Keratinocyte (primary cell): Measurements from ENCODE around the gene AP5Z1. TPM values are rescaled to one million over a fixed set of nuclear protein-coding genes. Genes with fewer than 3 reads are reported as not detected.

Experiments used
- DNase-seq: peaks from one replicate; pipeline ENCODE4 v3.0.0-alpha.2; 2011; ENCODE audit warnings: low read depth, missing footprints, low spot score
- FAIRE-seq: peaks from 2 replicates; lab custom pipeline; 2011; peaks lifted over from hg19 to GRCh38; lab: Jason Lieb, UNC
- H2AFZ ChIP-seq: 2 replicates; pipeline ENCODE4 v1.6.0; 2012; ENCODE audit warnings: low read length, control low read depth, inconsistent platforms; ENCODE audit not compliant: control insufficient read depth
- H3K27ac ChIP-seq: 2 replicates; pipeline ENCODE4 v1.5.1; 2011; ENCODE audit warnings: low read length; ENCODE audit not compliant: control insufficient read depth, insufficient read depth
- H3K27me3 ChIP-seq: 3 replicates; pipeline ENCODE4 v1.6.0; 2011; ENCODE audit warnings: low read length; ENCODE audit not compliant: control insufficient read depth, insufficient read depth; ENCODE audit errors: extremely low read depth
- H3K36me3 ChIP-seq, 2 experiments: 2 replicates in 1 of 2; 3 replicates in 1 of 2; pipeline ENCODE4 v1.5.1; 2011; ENCODE audit warnings: low read length in 2 of 2, mild to moderate bottlenecking in 1 of 2; ENCODE audit not compliant: control insufficient read depth in 2 of 2, insufficient read depth in 2 of 2; ENCODE audit errors: extremely low read depth in 1 of 2
- H3K4me1 ChIP-seq: 3 replicates; pipeline ENCODE4 v1.5.1; 2011; ENCODE audit warnings: low read length; ENCODE audit not compliant: control insufficient read depth, insufficient read depth; ENCODE audit errors: extremely low read depth
- H3K4me2 ChIP-seq: 3 replicates; pipeline ENCODE4 v1.6.0; 2011; ENCODE audit warnings: low read depth, low read length; ENCODE audit not compliant: control insufficient read depth, insufficient read depth; ENCODE audit errors: extremely low read depth
- H3K4me3 ChIP-seq, 3 experiments: fragments of 200-600 bp in 1 of 3; sonication (generic) in 1 of 3; 2 replicates in 2 of 3; 3 replicates in 1 of 3; pipeline ENCODE4 v1.5.1; 2011 to 2016; ENCODE audit warnings: low read length in 3 of 3, mild to moderate bottlenecking in 3 of 3, control low read depth in 2 of 3, inconsistent platforms in 1 of 3, low read depth in 1 of 3, mixed read lengths in 1 of 3, mixed run types in 1 of 3, moderate library complexity in 1 of 3; ENCODE audit not compliant: control insufficient read depth in 2 of 3, insufficient read depth in 2 of 3; ENCODE audit errors: extremely low read depth in 1 of 3
- H3K79me2 ChIP-seq: 2 replicates; pipeline ENCODE4 v1.6.0; 2012; ENCODE audit warnings: low read length; ENCODE audit not compliant: control insufficient read depth, insufficient read depth
- H3K9ac ChIP-seq: 3 replicates; pipeline ENCODE4 v1.6.0; 2011; ENCODE audit warnings: low read length; ENCODE audit not compliant: control insufficient read depth, insufficient read depth; ENCODE audit errors: extremely low read depth
- H3K9me1 ChIP-seq: 3 replicates; pipeline ENCODE4 v1.6.0; 2011; ENCODE audit warnings: low read length; ENCODE audit not compliant: control insufficient read depth, insufficient read depth; ENCODE audit errors: extremely low read depth
- H3K9me3 ChIP-seq: 2 replicates; pipeline ENCODE4 v1.5.1; 2012; ENCODE audit warnings: low read depth, low read length; ENCODE audit not compliant: control insufficient read depth
- H4K20me1 ChIP-seq: 3 replicates; pipeline ENCODE4 v1.6.0; 2011; ENCODE audit warnings: low read length; ENCODE audit not compliant: control insufficient read depth, insufficient read depth; ENCODE audit errors: extremely low read depth
- EZH2 ChIP-seq: IDR thresholded peaks from one replicate; pipeline ENCODE4 v1.6.1; 2012; ENCODE audit warnings: inconsistent platforms, mild to moderate bottlenecking, low read length, moderate library complexity
- dilution Hi-C: fragments of 300-500 bp; cut with MboI; formaldehyde crosslinking; loops from one replicate; pipeline ENCODE4 v1.7.0; 2020; ENCODE audit warnings: low sequenced_read_pairs; ENCODE audit not compliant: extremely low pct_ligation_motif_present
- polyA plus RNA-seq, 5 experiments: library from polyadenylated mRNA; depleted of rRNA in 3 of 5; stranded (reverse) in 3 of 5; stranded (forward) in 1 of 5; unstranded in 1 of 5; fragments of >200 nt; gene quantifications; 1 replicate in 1 of 5; 2 replicates in 3 of 5; 3 replicates in 1 of 5; pipeline versions ENCODE4 v1.2.1 to v1.2.3, GENCODE V29; 2011 to 2012; ENCODE audit warnings: missing spikeins in 2 of 5, low read depth in 1 of 5, low replicate concordance in 1 of 5
- TF ChIP-seq, protein P1 (sequence below), 3 experiments: IDR thresholded peaks in 1 of 3; conservative IDR thresholded peaks in 1 of 3; optimal IDR thresholded peaks in 1 of 3; 2 replicates in 2 of 3; 3 replicates in 1 of 3; pipeline versions ENCODE3 to v1.5.1; 2011; ENCODE audit warnings: low read length in 3 of 3, mild to moderate bottlenecking in 3 of 3, moderate library complexity in 2 of 3, control low read depth in 1 of 3, inconsistent platforms in 1 of 3; ENCODE audit not compliant: insufficient read depth in 2 of 3; ENCODE audit errors: extremely low read depth in 1 of 3

The AP5Z1 gene
- polyA plus RNA-seq, 1 donor (not counting 4 experiments of a cell fraction or from before 2014, with no cell fraction given) = 12.6 TPM

DNA sequence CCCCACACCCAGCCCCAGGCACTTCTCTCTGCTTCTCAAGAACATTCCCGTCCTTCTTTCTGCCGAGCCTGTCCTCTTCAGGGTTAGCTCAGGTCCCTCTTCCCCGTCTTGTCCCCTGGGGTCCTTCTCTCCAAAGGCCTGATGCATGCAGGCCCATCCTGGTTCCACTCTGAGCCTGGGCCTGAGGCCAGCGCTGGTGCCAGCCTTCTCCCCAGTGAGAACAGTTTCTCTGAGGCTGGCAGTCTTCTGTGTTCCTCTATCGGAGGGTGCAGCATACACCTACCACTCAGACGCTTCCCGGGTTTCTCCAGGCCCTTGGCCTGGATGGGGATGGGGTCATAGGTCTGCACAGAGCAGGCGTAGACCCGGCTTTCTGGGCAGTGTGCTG is 14.6 kb downstream of the AP5Z1 start:
- Histone ChIP-seq H3K36me3 (peaks cover 18 to 40% of the 10 kb centered on the region in 2 experiments), H3K27me3 (no peaks in the 10 kb centered on the region), H3K79me2 (no peaks in the 10 kb centered on the region), H4K20me1 (no peaks in the 10 kb centered on the region), H3K27ac (no peak overlapping the region), H3K4me2 (no peak overlapping the region), H3K4me1 (no peaks in the 10 kb centered on the region), H3K9me1 (no peaks in the 10 kb centered on the region), H3K9ac (no peak overlapping the region), H3K9me3 (no peaks in the 10 kb centered on the region), H2AFZ (no peak overlapping the region), H3K4me3 (no peak overlapping the region)
- FAIRE-seq (no peak), DNase-seq (no peak)
- TF ChIP-seq, protein P1, sequence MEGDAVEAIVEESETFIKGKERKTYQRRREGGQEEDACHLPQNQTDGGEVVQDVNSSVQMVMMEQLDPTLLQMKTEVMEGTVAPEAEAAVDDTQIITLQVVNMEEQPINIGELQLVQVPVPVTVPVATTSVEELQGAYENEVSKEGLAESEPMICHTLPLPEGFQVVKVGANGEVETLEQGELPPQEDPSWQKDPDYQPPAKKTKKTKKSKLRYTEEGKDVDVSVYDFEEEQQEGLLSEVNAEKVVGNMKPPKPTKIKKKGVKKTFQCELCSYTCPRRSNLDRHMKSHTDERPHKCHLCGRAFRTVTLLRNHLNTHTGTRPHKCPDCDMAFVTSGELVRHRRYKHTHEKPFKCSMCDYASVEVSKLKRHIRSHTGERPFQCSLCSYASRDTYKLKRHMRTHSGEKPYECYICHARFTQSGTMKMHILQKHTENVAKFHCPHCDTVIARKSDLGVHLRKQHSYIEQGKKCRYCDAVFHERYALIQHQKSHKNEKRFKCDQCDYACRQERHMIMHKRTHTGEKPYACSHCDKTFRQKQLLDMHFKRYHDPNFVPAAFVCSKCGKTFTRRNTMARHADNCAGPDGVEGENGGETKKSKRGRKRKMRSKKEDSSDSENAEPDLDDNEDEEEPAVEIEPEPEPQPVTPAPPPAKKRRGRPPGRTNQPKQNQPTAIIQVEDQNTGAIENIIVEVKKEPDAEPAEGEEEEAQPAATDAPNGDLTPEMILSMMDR (optimal IDR thresholded peaks at IDR 0.05 in 1 of 3, IDR thresholded peaks at IDR 0.05 in 1 of 3, conservative IDR thresholded peaks at IDR 0.05 in 1 of 3; ENCODE audit: extremely low read depth in 1 of 3, insufficient read depth in 2 of 3, low read length in 3 of 3) = no peak
- TF ChIP-seq EZH2 = no peak
- dilution Hi-C loops = no loop called here

DNA sequence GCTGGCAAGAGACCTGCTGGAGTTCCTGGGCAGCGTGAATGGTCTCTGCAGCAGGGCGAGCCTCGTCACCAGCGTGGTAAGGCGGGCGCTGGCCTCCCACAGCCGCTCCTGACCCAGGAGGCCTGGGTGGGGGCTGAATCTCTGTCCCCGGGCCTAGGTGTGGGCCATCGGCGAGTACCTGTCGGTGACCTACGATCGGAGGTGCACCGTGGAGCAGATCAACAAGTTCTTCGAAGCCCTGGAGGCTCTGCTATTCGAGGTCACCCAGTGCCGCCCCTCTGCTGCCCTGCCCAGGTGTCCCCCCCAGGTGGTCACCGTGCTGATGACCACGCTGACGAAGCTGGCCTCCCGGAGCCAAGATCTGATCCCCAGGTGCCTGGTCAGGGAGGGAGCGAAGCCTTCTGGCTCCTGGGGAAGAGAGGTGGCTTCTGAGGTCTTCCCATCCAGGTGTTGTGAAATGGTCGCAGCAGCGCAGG is 15.1 kb downstream of the AP5Z1 start:
- H3K79me2 ChIP-seq = no peaks in the 10 kb centered on the region
- H4K20me1 ChIP-seq = no peaks in the 10 kb centered on the region
- DNase-seq (no peak), FAIRE-seq (no peak)
- H3K27me3 ChIP-seq = no peaks in the 10 kb centered on the region
- no peak overlapping the region for H3K4me2 ChIP-seq
- H3K36me3 ChIP-seq = peaks cover 18 to 37% of the 10 kb centered on the region in 2 experiments
- dilution Hi-C loops = no loop called here
- no peak overlapping the region for H3K9ac ChIP-seq
- H3K27ac ChIP-seq = no peak overlapping the region
- H2AFZ ChIP-seq = no peak overlapping the region
- H3K9me1 ChIP-seq = no peaks in the 10 kb centered on the region
- no peaks in the 10 kb centered on the region for H3K4me1 ChIP-seq
- no peaks in the 10 kb centered on the region for H3K9me3 ChIP-seq
- TF ChIP-seq, protein P1 (optimal IDR thresholded peaks at IDR 0.05 in 1 of 3, IDR thresholded peaks at IDR 0.05 in 1 of 3, conservative IDR thresholded peaks at IDR 0.05 in 1 of 3; ENCODE audit: extremely low read depth in 1 of 3, insufficient read depth in 2 of 3, low read length in 3 of 3) = no peak
- TF ChIP-seq EZH2 = no peak
- no peak overlapping the region for H3K4me3 ChIP-seq
